Heart left ventricle (tissue), 13 donors: Measurements from ENCODE around the gene SORCS2.

ENCODE experiments used
- CTCF ChIP-seq, 12 donors: fragments of 200-600 bp; sonication (generic) in 4 of 12; IDR thresholded peaks; one replicate each; pipeline versions ENCODE4 v1.5.0 to v1.8.0; 2018 to 2022; ENCODE audit warnings: antibody characterized with exemption in 12 of 12, mild to moderate bottlenecking in 5 of 12
- POLR2A ChIP-seq, 2 donors: fragments of 450-650 bp; IDR thresholded peaks; one replicate each; pipeline ENCODE4 v1.6.1; 2017; ENCODE audit warnings: antibody characterized with exemption in 2 of 2, mild to moderate bottlenecking in 2 of 2, moderate library complexity in 2 of 2
- donor health status: ischemic (EF 13 %, LVEDD 7.1; RV severe dilation, severe dysfunction).
- donor health status: DM: no; HTN: yes; CAD: no.
- donor health status: DM: no; HTN: no; CAD: no.
- donor health status: ischemic (EF 25% LVEDD 6.9; RV normal size, moderate dysfunction).
- donor health status: ischemic (EF 25% LVEDD 5.7; RV mildly dilated, moderate dysfunction).
- donor health status: ischemic (EF 35%, LVEDD 5.7; RV mildly dilated, moderate dysfunction).
- donor health status: nonischemic (EF 11% LVEDD 7.7; RV severe dilation, severe dysfunction).
- donor health status: DM: yes; HTN: yes; CAD: no.
- donor health status: PGD.
- donor health status: ischemic (EF 29% LVEDD 5.4; RV normal size, mild dysfunction).
- donor health status: nonischemic (EF 23%, LVEDD 6.1; RV moderate dilation, normal function).

GRCh38 chr4:7336732-7337131, 144.4 kb downstream of the SORCS2 start:
- TF ChIP-seq CTCF (IDR thresholded peaks at IDR 0.05) (no peak), POLR2A (IDR thresholded peaks at IDR 0.05) (no peak)
